ENCODE data around the gene STXBP5L. TPM values are rescaled to one million over a fixed set of nuclear protein-coding genes. Genes with fewer than 3 reads are reported as not detected.

Gene STXBP5L
- total and polyA plus RNA-seq, 2 of the 4 experiments (the other 2 are of a cell fraction): not detected

GRCh38 chr3:120909602-120909878 lies 1.5 kb downstream of the STXBP5L start:
- no peaks in the 10 kb centered on the region for H3K4me1 ChIP-seq (ENCODE audit: control insufficient read depth, insufficient read depth, low read length)
- H3K14ac ChIP-seq (replicated peaks; ENCODE audit: low read depth, low read length): no peak overlapping the region
- dilution Hi-C loops (cut with HindIII; ENCODE audit: low sequenced_read_pairs, unreplicated experiment): no loop called here
- H3K4me3 ChIP-seq (ENCODE audit: insufficient read depth, low read depth, low read length): no peak overlapping the region
- no peak overlapping the region for H4K8ac ChIP-seq (ENCODE audit: low read depth in 2 of 2, low read length in 2 of 2)
- CTCF ChIA-PET: no interaction called here
- no peak overlapping the region for H2BK5ac ChIP-seq (ENCODE audit: low read depth, low read length, poor library complexity, severe bottlenecking)
- H3K56ac ChIP-seq (ENCODE audit: extremely low read depth, insufficient read depth, low read length): no peak overlapping the region
- H3K9me3 ChIP-seq (ENCODE audit: control insufficient read depth, insufficient read depth, low read length): 0 out of 2 replicates have a peak, but pooled peaks cover 2% of the 10 kb centered on the region
- no peaks in the 10 kb centered on the region for H3K9me1 ChIP-seq (ENCODE audit: insufficient read depth, low read length)
- no peak overlapping the region for H2BK15ac ChIP-seq (ENCODE audit: low read depth, low read length)
- H2AFZ ChIP-seq (replicated peaks; ENCODE audit: low read length, poor library complexity): no peak overlapping the region
- no peak overlapping the region for H4K91ac ChIP-seq (ENCODE audit: insufficient read depth, low read depth, low read length)
- no peak overlapping the region for H3K27ac ChIP-seq (ENCODE audit: insufficient read depth, low read length)
- H3K4ac ChIP-seq (ENCODE audit: low read depth, low read length): no peak overlapping the region
- H2BK20ac ChIP-seq (ENCODE audit: low read depth, low read length): no peak overlapping the region
- H3K4me2 ChIP-seq (ENCODE audit: low read depth, low read length): no peak overlapping the region
- no CpG with 5 or more reads among the region's 4 CpGs for WGBS, 2 experiments (ENCODE audit: extremely low coverage in 2 of 2, insufficient read length in 1 of 2)
- H2AK9ac ChIP-seq (replicated peaks; ENCODE audit: low read depth, low read length, poor library complexity): no peak overlapping the region
- DNase-seq (no peak), ATAC-seq (ENCODE audit: low read depth) (no peak)
- H4K5ac ChIP-seq (ENCODE audit: low read depth, low read length): no peak overlapping the region
- TF ChIP-seq CEBPB (IDR thresholded peaks at IDR 0.05; ENCODE audit: low read depth, low read length) (no peak), BHLHE40 (IDR thresholded peaks at IDR 0.05; ENCODE audit: low read depth, low read length) (no peak), MAFK (IDR thresholded peaks at IDR 0.05; ENCODE audit: low read depth, low read length) (no peak), CHD1 (IDR thresholded peaks at IDR 0.05; ENCODE audit: low read depth, low read length) (no peak), RFX5 (IDR thresholded peaks at IDR 0.05; ENCODE audit: low read depth, low read length) (no peak), ELK1 (IDR thresholded peaks at IDR 0.05; ENCODE audit: borderline replicate concordance, low read depth, low read length) (no peak), POLR2A (IDR thresholded peaks at IDR 0.05; ENCODE audit: low read depth, low read length) (no peak), USF2 (IDR thresholded peaks at IDR 0.05; ENCODE audit: low read depth, low read length) (no peak), FOS (IDR thresholded peaks at IDR 0.05; ENCODE audit: low read depth, low read length) (no peak), NFE2L2 (IDR thresholded peaks at IDR 0.05; ENCODE audit: low read depth, low read length) (no peak), SMC3 (IDR thresholded peaks at IDR 0.05; ENCODE audit: low read depth, low read length) (no peak)
- H3K36me3 ChIP-seq (ENCODE audit: control insufficient read depth, insufficient read depth, low read length): no peaks in the 10 kb centered on the region
- no peak overlapping the region for H2AK5ac ChIP-seq (ENCODE audit: low read depth, low read length)
- H3K23ac ChIP-seq (ENCODE audit: low read depth, low read length): no peak overlapping the region
- peaks cover 12% of the 10 kb centered on the region for H3K27me3 ChIP-seq (ENCODE audit: control insufficient read depth, insufficient read depth, low read length)
- POLR2A ChIA-PET (ENCODE audit: unreplicated experiment): no interaction called here
- no TSS peak for BruUV-seq (replicated peaks)
- no peaks in the 10 kb centered on the region for H4K20me1 ChIP-seq (ENCODE audit: insufficient read depth, low read length)
- H2BK120ac ChIP-seq (ENCODE audit: low read depth, low read length): no peak overlapping the region
- H3K79me1 ChIP-seq (ENCODE audit: low read depth in 1 of 2, low read length in 2 of 2): no peaks in the 10 kb centered on the region
- H3K18ac ChIP-seq (ENCODE audit: low read depth, low read length): no peak overlapping the region
- intact Hi-C loops (cut with micrococcal nuclease): loop anchor here (5.0 kb wide), 1 partner anchor 347 kb away; no protein-coding TSS in a partner anchor
- in situ Hi-C loops (cut with MboI; ENCODE audit: low sequenced_read_pairs): no loop called here
- H3K9ac ChIP-seq (ENCODE audit: low read depth, low read length): no peak overlapping the region
